ENCODE data around the gene FOXO6. TPM values are rescaled to one million over a fixed set of nuclear protein-coding genes. Genes with fewer than 3 reads are reported as not detected.
A peak's percentile ranks its signal among the peaks of the same experiment; 100 is the strongest.

Gene FOXO6
- polyA plus RNA-seq, 2 donors, result 0.15 to 0.28 TPM

GRCh38 chr1:41340655-41341364, 20.4 kb upstream of the FOXO6 start:
- 67 to 85% methylated on average over 2 of the region's 2 CpGs for WGBS, 2 donors
- Histone ChIP-seq H3K4me3 (ENCODE audit: low read depth in 1 of 2, low read length in 2 of 2) (no peak overlapping the region), H3K27ac (ENCODE audit: low read depth in 2 of 2, low read length in 1 of 2) (no peak overlapping the region), H3K27me3 (ENCODE audit: control insufficient read depth in 1 of 2, insufficient read depth in 2 of 2, low read length in 2 of 2) (no peaks in the 10 kb centered on the region), H3K9me3 (ENCODE audit: control insufficient read depth in 2 of 2, insufficient read depth in 1 of 2, low read depth in 1 of 2, low read length in 1 of 2) (no peaks in the 10 kb centered on the region), H3K36me3 (ENCODE audit: control insufficient read depth in 2 of 2, insufficient read depth in 2 of 2, low read length in 1 of 2) (no peaks in the 10 kb centered on the region), H3K4me1 (ENCODE audit: control insufficient read depth in 2 of 2, insufficient read depth in 2 of 2, low read length in 1 of 2) (peaks cover 0 to 4% of the 10 kb centered on the region in 2 donors)

- Histone ChIP-seq H3K27me3 (ENCODE audit: control insufficient read depth in 1 of 2, insufficient read depth in 2 of 2, low read length in 2 of 2) (no peaks in the 10 kb centered on the region), H3K4me1 (ENCODE audit: control insufficient read depth in 2 of 2, insufficient read depth in 2 of 2, low read length in 1 of 2) (peaks cover 0 to 4% of the 10 kb centered on the region in 2 donors), H3K27ac (ENCODE audit: low read depth in 2 of 2, low read length in 1 of 2) (no peak overlapping the region), H3K9me3 (ENCODE audit: control insufficient read depth in 2 of 2, insufficient read depth in 1 of 2, low read depth in 1 of 2, low read length in 1 of 2) (no peaks in the 10 kb centered on the region), H3K36me3 (ENCODE audit: control insufficient read depth in 2 of 2, insufficient read depth in 2 of 2, low read length in 1 of 2) (no peaks in the 10 kb centered on the region), H3K4me3 (ENCODE audit: low read depth in 1 of 2, low read length in 2 of 2) (no peak overlapping the region)
These were observed 19.9 kb upstream of the FOXO6 start for GRCh38 chr1:41341365-41341683.

GRCh38 chr1:41341772-41342562, 19.3 kb upstream of the FOXO6 start:
- WGBS, 2 donors, result 35 to 45% methylated on average over 14 to 15 of the region's 15 CpGs

GRCh38 chr1:41342774-41343355, 18.4 kb upstream of the FOXO6 start:
- H3K4me3 ChIP-seq (ENCODE audit: low read depth in 1 of 2, low read length in 2 of 2), result no peak overlapping the region
- no peak overlapping the region for H3K27ac ChIP-seq (ENCODE audit: low read depth in 2 of 2, low read length in 1 of 2)
- H3K36me3 ChIP-seq (ENCODE audit: control insufficient read depth in 2 of 2, insufficient read depth in 2 of 2, low read length in 1 of 2), result no peaks in the 10 kb centered on the region
- WGBS, 2 donors, result 67 to 70% methylated on average over 5 of the region's 5 CpGs
- no peaks in the 10 kb centered on the region for H3K27me3 ChIP-seq (ENCODE audit: control insufficient read depth in 1 of 2, insufficient read depth in 2 of 2, low read length in 2 of 2)
- H3K9me3 ChIP-seq (ENCODE audit: control insufficient read depth in 2 of 2, insufficient read depth in 1 of 2, low read depth in 1 of 2, low read length in 1 of 2), result no peaks in the 10 kb centered on the region
- H3K4me1 ChIP-seq (ENCODE audit: control insufficient read depth in 2 of 2, insufficient read depth in 2 of 2, low read length in 1 of 2), result peaks cover 0 to 4% of the 10 kb centered on the region in 2 donors

More at GRCh38 chr1:41341772-41342562, 19.3 kb upstream of the FOXO6 start:
- H3K36me3 ChIP-seq (ENCODE audit: control insufficient read depth in 2 of 2, insufficient read depth in 2 of 2, low read length in 1 of 2), result no peaks in the 10 kb centered on the region
- no peaks in the 10 kb centered on the region for H3K27me3 ChIP-seq (ENCODE audit: control insufficient read depth in 1 of 2, insufficient read depth in 2 of 2, low read length in 2 of 2)
- H3K4me1 ChIP-seq (ENCODE audit: control insufficient read depth in 2 of 2, insufficient read depth in 2 of 2, low read length in 1 of 2), result peaks cover 0 to 4% of the 10 kb centered on the region in 2 donors
- no peaks in the 10 kb centered on the region for H3K9me3 ChIP-seq (ENCODE audit: control insufficient read depth in 2 of 2, insufficient read depth in 1 of 2, low read depth in 1 of 2, low read length in 1 of 2)
- no peak overlapping the region for H3K4me3 ChIP-seq (ENCODE audit: low read depth in 1 of 2, low read length in 2 of 2)
- H3K27ac ChIP-seq (ENCODE audit: low read depth in 2 of 2, low read length in 1 of 2), result peak overlapping the region in 1 of 2 donors; percentile 34

- no peaks in the 10 kb centered on the region for H3K36me3 ChIP-seq (ENCODE audit: control insufficient read depth in 2 of 2, insufficient read depth in 2 of 2, low read length in 1 of 2)
- H3K9me3 ChIP-seq (ENCODE audit: control insufficient read depth in 2 of 2, insufficient read depth in 1 of 2, low read depth in 1 of 2, low read length in 1 of 2), result no peaks in the 10 kb centered on the region
- peaks cover 0 to 4% of the 10 kb centered on the region in 2 donors for H3K4me1 ChIP-seq (ENCODE audit: control insufficient read depth in 2 of 2, insufficient read depth in 2 of 2, low read length in 1 of 2)
- H3K27ac ChIP-seq (ENCODE audit: low read depth in 2 of 2, low read length in 1 of 2), result no peak overlapping the region
- no peak overlapping the region for H3K4me3 ChIP-seq (ENCODE audit: low read depth in 1 of 2, low read length in 2 of 2)
- WGBS, 2 donors, result 82 to 89% methylated on average over 17 of the region's 17 CpGs
- H3K27me3 ChIP-seq (ENCODE audit: control insufficient read depth in 1 of 2, insufficient read depth in 2 of 2, low read length in 2 of 2), result no peaks in the 10 kb centered on the region
These were observed 17.2 kb upstream of the FOXO6 start for GRCh38 chr1:41343790-41344699.

GRCh38 chr1:41344708-41345159, 16.5 kb upstream of the FOXO6 start:
- no peaks in the 10 kb centered on the region for H3K27me3 ChIP-seq (ENCODE audit: control insufficient read depth in 1 of 2, insufficient read depth in 2 of 2, low read length in 2 of 2)
- 82 to 86% methylated on average over 5 of the region's 5 CpGs for WGBS, 2 donors
- H3K9me3 ChIP-seq (ENCODE audit: control insufficient read depth in 2 of 2, insufficient read depth in 1 of 2, low read depth in 1 of 2, low read length in 1 of 2), result no peaks in the 10 kb centered on the region
- no peaks in the 10 kb centered on the region for H3K36me3 ChIP-seq (ENCODE audit: control insufficient read depth in 2 of 2, insufficient read depth in 2 of 2, low read length in 1 of 2)
- no peak overlapping the region for H3K27ac ChIP-seq (ENCODE audit: low read depth in 2 of 2, low read length in 1 of 2)
- no peak overlapping the region for H3K4me3 ChIP-seq (ENCODE audit: low read depth in 1 of 2, low read length in 2 of 2)
- H3K4me1 ChIP-seq (ENCODE audit: control insufficient read depth in 2 of 2, insufficient read depth in 2 of 2, low read length in 1 of 2), result peaks cover 0 to 4% of the 10 kb centered on the region in 2 donors

- no peaks in the 10 kb centered on the region for H3K36me3 ChIP-seq (ENCODE audit: control insufficient read depth in 2 of 2, insufficient read depth in 2 of 2, low read length in 1 of 2)
- no peaks in the 10 kb centered on the region for H3K27me3 ChIP-seq (ENCODE audit: control insufficient read depth in 1 of 2, insufficient read depth in 2 of 2, low read length in 2 of 2)
- H3K4me3 ChIP-seq (ENCODE audit: low read depth in 1 of 2, low read length in 2 of 2), result no peak overlapping the region
- WGBS, 2 donors, result 81 to 82% methylated on average over 4 of the region's 4 CpGs
- peaks cover 0 to 4% of the 10 kb centered on the region in 2 donors for H3K4me1 ChIP-seq (ENCODE audit: control insufficient read depth in 2 of 2, insufficient read depth in 2 of 2, low read length in 1 of 2)
- no peak overlapping the region for H3K27ac ChIP-seq (ENCODE audit: low read depth in 2 of 2, low read length in 1 of 2)
- no peaks in the 10 kb centered on the region for H3K9me3 ChIP-seq (ENCODE audit: control insufficient read depth in 2 of 2, insufficient read depth in 1 of 2, low read depth in 1 of 2, low read length in 1 of 2)
These were observed 15.7 kb upstream of the FOXO6 start for GRCh38 chr1:41345434-41346075.

- Histone ChIP-seq H3K4me3 (ENCODE audit: low read depth in 1 of 2, low read length in 2 of 2) (no peak overlapping the region), H3K27me3 (ENCODE audit: control insufficient read depth in 1 of 2, insufficient read depth in 2 of 2, low read length in 2 of 2) (no peaks in the 10 kb centered on the region), H3K9me3 (ENCODE audit: control insufficient read depth in 2 of 2, insufficient read depth in 1 of 2, low read depth in 1 of 2, low read length in 1 of 2) (no peaks in the 10 kb centered on the region), H3K4me1 (ENCODE audit: control insufficient read depth in 2 of 2, insufficient read depth in 2 of 2, low read length in 1 of 2) (peaks cover 0 to under 1% of the 10 kb centered on the region in 2 donors), H3K36me3 (ENCODE audit: control insufficient read depth in 2 of 2, insufficient read depth in 2 of 2, low read length in 1 of 2) (no peaks in the 10 kb centered on the region), H3K27ac (ENCODE audit: low read depth in 2 of 2, low read length in 1 of 2) (no peak overlapping the region)
- WGBS, 2 donors, result 97% methylated on average over 2 of the region's 2 CpGs
These were observed 14.0 kb upstream of the FOXO6 start for GRCh38 chr1:41347276-41347675.

- Histone ChIP-seq H3K4me3 (ENCODE audit: low read depth in 1 of 2, low read length in 2 of 2) (no peak overlapping the region), H3K36me3 (ENCODE audit: control insufficient read depth in 2 of 2, insufficient read depth in 2 of 2, low read length in 1 of 2) (no peaks in the 10 kb centered on the region), H3K9me3 (ENCODE audit: control insufficient read depth in 2 of 2, insufficient read depth in 1 of 2, low read depth in 1 of 2, low read length in 1 of 2) (no peaks in the 10 kb centered on the region), H3K4me1 (ENCODE audit: control insufficient read depth in 2 of 2, insufficient read depth in 2 of 2, low read length in 1 of 2) (no peaks in the 10 kb centered on the region), H3K27me3 (ENCODE audit: control insufficient read depth in 1 of 2, insufficient read depth in 2 of 2, low read length in 2 of 2) (no peaks in the 10 kb centered on the region), H3K27ac (ENCODE audit: low read depth in 2 of 2, low read length in 1 of 2) (no peak overlapping the region)
- WGBS, 2 donors, result 81 to 87% methylated on average over 4 of the region's 4 CpGs
These were observed 12.8 kb upstream of the FOXO6 start for GRCh38 chr1:41348394-41348793.
